GM23338 (cell line): ENCODE data around the gene NDUFB2.

Experiments
- CREB1 ChIP-seq: fragments of 250-450 bp; sonication (Bioruptor Pico); IDR thresholded peaks from 2 replicates; pipeline ENCODE4 v1.5.0; 2020; ENCODE audit warnings: low read depth, mild to moderate bottlenecking, moderate library complexity
- EZH2 ChIP-seq: fragments of 200-600 bp; sonication (generic); IDR thresholded peaks from one replicate; pipeline ENCODE4 v1.8.0; 2017; ENCODE audit warnings: antibody characterized with exemption, mild to moderate bottlenecking, low read depth; ENCODE audit not compliant: unreplicated experiment
- EZH2phosphoT487 ChIP-seq: fragments of 200-600 bp; sonication (generic); IDR thresholded peaks from one replicate; pipeline ENCODE4 v1.8.1; 2018; ENCODE audit warnings: antibody characterized with exemption; ENCODE audit not compliant: unreplicated experiment
- JUNB ChIP-seq: IDR thresholded peaks from one replicate; pipeline ENCODE4 v1.6.1; 2016; ENCODE audit warnings: antibody characterized with exemption; ENCODE audit not compliant: unreplicated experiment
- NANOG ChIP-seq: IDR thresholded peaks from 2 replicates; pipeline ENCODE4 v1.6.1; 2016; ENCODE audit warnings: antibody characterized with exemption, borderline replicate concordance
- POLR2AphosphoS5 ChIP-seq: IDR thresholded peaks from 2 replicates; pipeline ENCODE4 v1.6.1; 2016; ENCODE audit warnings: antibody characterized with exemption, low read depth
- STAT1 ChIP-seq: IDR thresholded peaks from one replicate; pipeline ENCODE4 v1.6.1; 2016; ENCODE audit warnings: antibody characterized with exemption; ENCODE audit not compliant: unreplicated experiment
- ZNF114 ChIP-seq: fragments of 250-450 bp; sonication (Bioruptor Pico); IDR thresholded peaks from 2 replicates; pipeline ENCODE4 v1.5.0; 2020; ENCODE audit warnings: mild to moderate bottlenecking, moderate library complexity
- ZNF331 ChIP-seq: fragments of 250-450 bp; sonication (Bioruptor Pico); IDR thresholded peaks from 2 replicates; pipeline ENCODE4 v1.5.0; 2020; ENCODE audit warnings: low read depth, mild to moderate bottlenecking, moderate library complexity
- TF ChIP-seq, protein P1 (sequence below), 2 experiments: fragments of 200-600 bp in 1 of 2; sonication (generic) in 1 of 2; conservative IDR thresholded peaks; 2 replicates each; pipeline versions ENCODE4 v1.5.1 to v1.6.1; 2016 to 2017; ENCODE audit warnings: antibody characterized with exemption in 2 of 2, low read depth in 2 of 2, mild to moderate bottlenecking in 2 of 2, moderate library complexity in 1 of 2
- TF ChIP-seq, protein P2 (sequence below): IDR thresholded peaks from 2 replicates; pipeline ENCODE4 v1.6.1; 2016; ENCODE audit warnings: antibody characterized with exemption
- TF ChIP-seq, protein P3 (sequence below): IDR thresholded peaks from one replicate; pipeline ENCODE4 v1.6.1; 2018; ENCODE audit warnings: antibody characterized with exemption; ENCODE audit not compliant: unreplicated experiment
- TF ChIP-seq, protein P4 (sequence below): fragments of 250-450 bp; sonication (Bioruptor Pico); IDR thresholded peaks from 2 replicates; pipeline ENCODE4 v1.5.0; 2020; ENCODE audit warnings: mild to moderate bottlenecking, moderate library complexity

DNA sequence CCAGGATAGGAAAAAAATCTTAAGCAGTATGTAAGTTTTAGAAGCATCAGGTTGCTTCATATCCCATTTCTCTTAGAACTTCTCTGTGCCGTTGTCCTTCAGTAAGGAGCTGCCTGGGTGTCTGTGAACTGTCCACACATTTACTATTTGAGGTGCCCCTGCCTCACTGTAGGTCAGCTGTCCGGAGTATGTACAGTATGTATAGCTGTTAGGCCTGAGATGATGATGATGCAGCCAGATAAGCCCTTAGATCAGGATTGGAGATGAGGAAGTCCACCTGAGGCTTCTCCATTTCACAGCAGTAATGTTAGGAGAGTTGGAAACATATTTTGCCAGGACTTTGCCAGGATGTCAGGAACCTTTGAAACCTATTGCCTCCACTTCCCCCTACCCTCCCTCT is 7.7 kb downstream of the NDUFB2 start:
- TF ChIP-seq, protein P1, sequence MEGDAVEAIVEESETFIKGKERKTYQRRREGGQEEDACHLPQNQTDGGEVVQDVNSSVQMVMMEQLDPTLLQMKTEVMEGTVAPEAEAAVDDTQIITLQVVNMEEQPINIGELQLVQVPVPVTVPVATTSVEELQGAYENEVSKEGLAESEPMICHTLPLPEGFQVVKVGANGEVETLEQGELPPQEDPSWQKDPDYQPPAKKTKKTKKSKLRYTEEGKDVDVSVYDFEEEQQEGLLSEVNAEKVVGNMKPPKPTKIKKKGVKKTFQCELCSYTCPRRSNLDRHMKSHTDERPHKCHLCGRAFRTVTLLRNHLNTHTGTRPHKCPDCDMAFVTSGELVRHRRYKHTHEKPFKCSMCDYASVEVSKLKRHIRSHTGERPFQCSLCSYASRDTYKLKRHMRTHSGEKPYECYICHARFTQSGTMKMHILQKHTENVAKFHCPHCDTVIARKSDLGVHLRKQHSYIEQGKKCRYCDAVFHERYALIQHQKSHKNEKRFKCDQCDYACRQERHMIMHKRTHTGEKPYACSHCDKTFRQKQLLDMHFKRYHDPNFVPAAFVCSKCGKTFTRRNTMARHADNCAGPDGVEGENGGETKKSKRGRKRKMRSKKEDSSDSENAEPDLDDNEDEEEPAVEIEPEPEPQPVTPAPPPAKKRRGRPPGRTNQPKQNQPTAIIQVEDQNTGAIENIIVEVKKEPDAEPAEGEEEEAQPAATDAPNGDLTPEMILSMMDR (conservative IDR thresholded peaks at IDR 0.05; ENCODE audit: low read depth in 2 of 2): no peak
- TF ChIP-seq EZH2 (no peak), EZH2phosphoT487 (no peak), CREB1 (CRISPR knock-in tag) (no peak), NANOG (no peak), JUNB (no peak), STAT1 (no peak), POLR2AphosphoS5 (no peak), ZNF114 (CRISPR knock-in tag) (no peak), ZNF331 (CRISPR knock-in tag) (no peak)
- TF ChIP-seq, protein P2, sequence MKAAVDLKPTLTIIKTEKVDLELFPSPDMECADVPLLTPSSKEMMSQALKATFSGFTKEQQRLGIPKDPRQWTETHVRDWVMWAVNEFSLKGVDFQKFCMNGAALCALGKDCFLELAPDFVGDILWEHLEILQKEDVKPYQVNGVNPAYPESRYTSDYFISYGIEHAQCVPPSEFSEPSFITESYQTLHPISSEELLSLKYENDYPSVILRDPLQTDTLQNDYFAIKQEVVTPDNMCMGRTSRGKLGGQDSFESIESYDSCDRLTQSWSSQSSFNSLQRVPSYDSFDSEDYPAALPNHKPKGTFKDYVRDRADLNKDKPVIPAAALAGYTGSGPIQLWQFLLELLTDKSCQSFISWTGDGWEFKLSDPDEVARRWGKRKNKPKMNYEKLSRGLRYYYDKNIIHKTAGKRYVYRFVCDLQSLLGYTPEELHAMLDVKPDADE: no peak
- TF ChIP-seq, protein P3, sequence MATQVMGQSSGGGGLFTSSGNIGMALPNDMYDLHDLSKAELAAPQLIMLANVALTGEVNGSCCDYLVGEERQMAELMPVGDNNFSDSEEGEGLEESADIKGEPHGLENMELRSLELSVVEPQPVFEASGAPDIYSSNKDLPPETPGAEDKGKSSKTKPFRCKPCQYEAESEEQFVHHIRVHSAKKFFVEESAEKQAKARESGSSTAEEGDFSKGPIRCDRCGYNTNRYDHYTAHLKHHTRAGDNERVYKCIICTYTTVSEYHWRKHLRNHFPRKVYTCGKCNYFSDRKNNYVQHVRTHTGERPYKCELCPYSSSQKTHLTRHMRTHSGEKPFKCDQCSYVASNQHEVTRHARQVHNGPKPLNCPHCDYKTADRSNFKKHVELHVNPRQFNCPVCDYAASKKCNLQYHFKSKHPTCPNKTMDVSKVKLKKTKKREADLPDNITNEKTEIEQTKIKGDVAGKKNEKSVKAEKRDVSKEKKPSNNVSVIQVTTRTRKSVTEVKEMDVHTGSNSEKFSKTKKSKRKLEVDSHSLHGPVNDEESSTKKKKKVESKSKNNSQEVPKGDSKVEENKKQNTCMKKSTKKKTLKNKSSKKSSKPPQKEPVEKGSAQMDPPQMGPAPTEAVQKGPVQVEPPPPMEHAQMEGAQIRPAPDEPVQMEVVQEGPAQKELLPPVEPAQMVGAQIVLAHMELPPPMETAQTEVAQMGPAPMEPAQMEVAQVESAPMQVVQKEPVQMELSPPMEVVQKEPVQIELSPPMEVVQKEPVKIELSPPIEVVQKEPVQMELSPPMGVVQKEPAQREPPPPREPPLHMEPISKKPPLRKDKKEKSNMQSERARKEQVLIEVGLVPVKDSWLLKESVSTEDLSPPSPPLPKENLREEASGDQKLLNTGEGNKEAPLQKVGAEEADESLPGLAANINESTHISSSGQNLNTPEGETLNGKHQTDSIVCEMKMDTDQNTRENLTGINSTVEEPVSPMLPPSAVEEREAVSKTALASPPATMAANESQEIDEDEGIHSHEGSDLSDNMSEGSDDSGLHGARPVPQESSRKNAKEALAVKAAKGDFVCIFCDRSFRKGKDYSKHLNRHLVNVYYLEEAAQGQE: no peak
- TF ChIP-seq, protein P4, sequence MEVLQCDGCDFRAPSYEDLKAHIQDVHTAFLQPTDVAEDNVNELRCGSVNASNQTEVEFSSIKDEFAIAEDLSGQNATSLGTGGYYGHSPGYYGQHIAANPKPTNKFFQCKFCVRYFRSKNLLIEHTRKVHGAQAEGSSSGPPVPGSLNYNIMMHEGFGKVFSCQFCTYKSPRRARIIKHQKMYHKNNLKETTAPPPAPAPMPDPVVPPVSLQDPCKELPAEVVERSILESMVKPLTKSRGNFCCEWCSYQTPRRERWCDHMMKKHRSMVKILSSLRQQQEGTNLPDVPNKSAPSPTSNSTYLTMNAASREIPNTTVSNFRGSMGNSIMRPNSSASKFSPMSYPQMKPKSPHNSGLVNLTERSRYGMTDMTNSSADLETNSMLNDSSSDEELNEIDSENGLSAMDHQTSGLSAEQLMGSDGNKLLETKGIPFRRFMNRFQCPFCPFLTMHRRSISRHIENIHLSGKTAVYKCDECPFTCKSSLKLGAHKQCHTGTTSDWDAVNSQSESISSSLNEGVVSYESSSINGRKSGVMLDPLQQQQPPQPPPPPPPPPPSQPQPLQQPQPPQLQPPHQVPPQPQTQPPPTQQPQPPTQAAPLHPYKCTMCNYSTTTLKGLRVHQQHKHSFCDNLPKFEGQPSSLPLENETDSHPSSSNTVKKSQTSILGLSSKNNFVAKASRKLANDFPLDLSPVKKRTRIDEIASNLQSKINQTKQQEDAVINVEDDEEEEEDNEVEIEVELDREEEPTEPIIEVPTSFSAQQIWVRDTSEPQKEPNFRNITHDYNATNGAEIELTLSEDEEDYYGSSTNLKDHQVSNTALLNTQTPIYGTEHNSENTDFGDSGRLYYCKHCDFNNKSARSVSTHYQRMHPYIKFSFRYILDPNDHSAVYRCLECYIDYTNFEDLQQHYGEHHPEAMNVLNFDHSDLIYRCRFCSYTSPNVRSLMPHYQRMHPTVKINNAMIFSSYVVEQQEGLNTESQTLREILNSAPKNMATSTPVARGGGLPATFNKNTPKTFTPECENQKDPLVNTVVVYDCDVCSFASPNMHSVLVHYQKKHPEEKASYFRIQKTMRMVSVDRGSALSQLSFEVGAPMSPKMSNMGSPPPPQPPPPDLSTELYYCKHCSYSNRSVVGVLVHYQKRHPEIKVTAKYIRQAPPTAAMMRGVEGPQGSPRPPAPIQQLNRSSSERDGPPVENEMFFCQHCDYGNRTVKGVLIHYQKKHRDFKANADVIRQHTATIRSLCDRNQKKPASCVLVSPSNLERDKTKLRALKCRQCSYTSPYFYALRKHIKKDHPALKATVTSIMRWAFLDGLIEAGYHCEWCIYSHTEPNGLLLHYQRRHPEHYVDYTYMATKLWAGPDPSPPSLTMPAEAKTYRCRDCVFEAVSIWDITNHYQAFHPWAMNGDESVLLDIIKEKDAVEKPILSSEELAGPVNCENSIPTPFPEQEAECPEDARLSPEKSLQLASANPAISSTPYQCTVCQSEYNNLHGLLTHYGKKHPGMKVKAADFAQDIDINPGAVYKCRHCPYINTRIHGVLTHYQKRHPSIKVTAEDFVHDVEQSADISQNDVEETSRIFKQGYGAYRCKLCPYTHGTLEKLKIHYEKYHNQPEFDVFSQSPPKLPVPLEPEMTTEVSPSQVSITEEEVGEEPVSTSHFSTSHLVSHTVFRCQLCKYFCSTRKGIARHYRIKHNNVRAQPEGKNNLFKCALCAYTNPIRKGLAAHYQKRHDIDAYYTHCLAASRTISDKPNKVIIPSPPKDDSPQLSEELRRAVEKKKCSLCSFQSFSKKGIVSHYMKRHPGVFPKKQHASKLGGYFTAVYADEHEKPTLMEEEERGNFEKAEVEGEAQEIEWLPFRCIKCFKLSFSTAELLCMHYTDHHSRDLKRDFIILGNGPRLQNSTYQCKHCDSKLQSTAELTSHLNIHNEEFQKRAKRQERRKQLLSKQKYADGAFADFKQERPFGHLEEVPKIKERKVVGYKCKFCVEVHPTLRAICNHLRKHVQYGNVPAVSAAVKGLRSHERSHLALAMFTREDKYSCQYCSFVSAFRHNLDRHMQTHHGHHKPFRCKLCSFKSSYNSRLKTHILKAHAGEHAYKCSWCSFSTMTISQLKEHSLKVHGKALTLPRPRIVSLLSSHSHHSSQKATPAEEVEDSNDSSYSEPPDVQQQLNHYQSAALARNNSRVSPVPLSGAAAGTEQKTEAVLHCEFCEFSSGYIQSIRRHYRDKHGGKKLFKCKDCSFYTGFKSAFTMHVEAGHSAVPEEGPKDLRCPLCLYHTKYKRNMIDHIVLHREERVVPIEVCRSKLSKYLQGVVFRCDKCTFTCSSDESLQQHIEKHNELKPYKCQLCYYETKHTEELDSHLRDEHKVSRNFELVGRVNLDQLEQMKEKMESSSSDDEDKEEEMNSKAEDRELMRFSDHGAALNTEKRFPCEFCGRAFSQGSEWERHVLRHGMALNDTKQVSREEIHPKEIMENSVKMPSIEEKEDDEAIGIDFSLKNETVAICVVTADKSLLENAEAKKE (CRISPR knock-in tag): no peak
